ENCODE data around the gene CUL2.
A peak's percentile ranks its signal among the peaks of the same experiment; 100 is the strongest.
"Not testable (repeated sequence)": the region's sequence is repeated elsewhere in the genome, so short reads cannot be mapped to it uniquely, and the experiment has no call there.

Gene CUL2

DNA sequence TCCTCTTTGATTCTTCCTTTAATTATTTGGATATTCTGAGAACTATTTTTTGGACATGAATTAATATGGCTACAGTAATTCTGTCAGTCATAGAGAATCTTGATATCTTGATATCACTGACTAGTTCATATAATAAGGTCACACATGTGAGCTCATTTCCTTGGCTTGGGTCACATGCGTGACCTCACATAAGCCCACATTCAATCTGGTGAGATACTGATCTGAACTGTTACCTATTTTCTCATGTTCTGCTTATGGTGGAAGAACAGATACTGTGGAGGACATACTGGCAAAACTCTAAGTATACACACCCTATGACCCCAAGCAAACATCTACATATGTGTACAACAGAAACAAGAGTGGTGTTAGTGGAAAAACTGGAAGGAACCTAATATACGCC is 44.1 kb downstream of the CUL2 start:
- Histone ChIP-seq H4K8ac (ENCODE audit: low read depth, low read length) (no peak overlapping the region), H2AK5ac (ENCODE audit: low read length) (no peak overlapping the region), H3K79me1 (ENCODE audit: low read length) (no peaks in the 10 kb centered on the region), H3K4ac (ENCODE audit: low read depth, low read length) (no peak overlapping the region), H3K18ac (ENCODE audit: low read length) (no peak overlapping the region), H3K36me3 (ENCODE audit: control insufficient read depth, insufficient read depth, low read length) (no peaks in the 10 kb centered on the region), H3K4me1 (ENCODE audit: control insufficient read depth, low read depth, low read length) (peaks cover 2% of the 10 kb centered on the region), H3K27ac (ENCODE audit: low read depth, low read length) (no peak overlapping the region), H4K5ac (ENCODE audit: low read length) (no peak overlapping the region), H3K23ac (ENCODE audit: low read length) (no peak overlapping the region), H2BK15ac (replicated peaks; ENCODE audit: low read depth) (no peak overlapping the region), H3K56ac (ENCODE audit: low read length) (no peak overlapping the region), H3K9ac (ENCODE audit: low read length) (no peak overlapping the region), H2BK5ac (ENCODE audit: low read length) (no peak overlapping the region), H3K27me3 (ENCODE audit: insufficient read depth, low read length, poor library complexity) (no peaks in the 10 kb centered on the region), H3K79me2 (ENCODE audit: control insufficient read depth, insufficient read depth, low read length) (no peaks in the 10 kb centered on the region), H3K4me3 (ENCODE audit: low read length) (no peak overlapping the region), H2BK120ac (ENCODE audit: low read depth, low read length) (no peak overlapping the region), H3K4me2 (ENCODE audit: low read length) (no peak overlapping the region)
- DNase-seq, result no peak
- no CpG with 5 or more reads among the region's 2 CpGs for WGBS (ENCODE audit: extremely low coverage, insufficient coverage, low lambda C conversion rate)

DNA sequence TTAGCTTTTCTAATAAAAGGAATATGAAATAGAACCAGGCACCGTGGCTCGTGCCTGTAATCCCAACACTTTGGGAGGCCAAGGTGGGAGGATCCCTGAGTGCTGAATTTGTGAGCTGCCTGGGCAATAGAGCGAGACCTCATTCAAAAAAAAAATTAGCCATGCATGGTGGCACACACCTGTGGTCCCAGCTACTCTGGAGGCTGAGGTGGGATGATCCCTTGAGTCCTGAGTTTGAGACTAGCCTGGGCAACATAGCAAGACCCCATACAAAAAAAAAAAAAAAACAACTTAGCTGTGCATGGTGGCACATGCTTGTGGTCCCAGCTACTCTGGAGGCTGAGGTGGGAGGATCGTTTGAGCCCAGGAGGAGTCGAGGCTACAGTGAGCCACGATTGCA is 44.9 kb downstream of the CUL2 start:
- H2BK15ac ChIP-seq (replicated peaks; ENCODE audit: low read depth); DNase-seq; H3K9ac ChIP-seq (ENCODE audit: low read length); H3K56ac ChIP-seq (ENCODE audit: low read length); H3K4me2 ChIP-seq (ENCODE audit: low read length); H3K36me3 ChIP-seq (ENCODE audit: control insufficient read depth, insufficient read depth, low read length); H3K79me1 ChIP-seq (ENCODE audit: low read length); H3K79me2 ChIP-seq (ENCODE audit: control insufficient read depth, insufficient read depth, low read length); H2BK5ac ChIP-seq (ENCODE audit: low read length); H3K27me3 ChIP-seq (ENCODE audit: insufficient read depth, low read length, poor library complexity); H3K18ac ChIP-seq (ENCODE audit: low read length); H2AK5ac ChIP-seq (ENCODE audit: low read length); H4K8ac ChIP-seq (ENCODE audit: low read depth, low read length); H3K4ac ChIP-seq (ENCODE audit: low read depth, low read length); H3K23ac ChIP-seq (ENCODE audit: low read length); H3K4me1 ChIP-seq (ENCODE audit: control insufficient read depth, low read depth, low read length); H4K5ac ChIP-seq (ENCODE audit: low read length); H3K4me3 ChIP-seq (ENCODE audit: low read length); H3K27ac ChIP-seq (ENCODE audit: low read depth, low read length); H2BK120ac ChIP-seq (ENCODE audit: low read depth, low read length): not testable (repeated sequence)
- WGBS (ENCODE audit: extremely low coverage, insufficient coverage, low lambda C conversion rate), result no CpG with 5 or more reads among the region's 6 CpGs

DNA sequence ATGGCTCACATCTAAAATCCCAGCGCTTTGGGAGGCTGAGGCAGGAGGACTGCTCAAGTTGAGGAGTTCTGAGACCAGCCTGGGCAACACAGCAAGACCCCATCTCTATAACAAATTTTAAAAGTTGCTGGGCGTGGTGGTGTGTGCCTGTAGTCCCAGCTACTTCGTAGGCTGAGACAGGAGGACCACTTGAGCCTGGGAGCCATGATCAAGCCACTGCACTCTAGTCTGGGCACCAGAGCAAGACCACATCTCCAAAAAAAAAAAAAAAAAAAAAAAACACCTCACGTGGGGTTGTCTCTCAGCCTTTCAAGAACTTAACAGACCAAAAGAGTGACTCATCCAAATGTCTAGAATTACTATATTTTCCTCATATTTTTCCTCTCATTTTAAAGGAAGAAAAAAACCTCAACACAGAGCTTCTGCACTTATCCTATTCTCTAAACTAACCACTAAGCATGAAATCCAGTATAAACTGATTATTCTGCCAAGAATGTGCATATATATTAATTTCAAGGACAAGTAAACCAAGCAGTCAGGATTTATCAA is 46.3 kb downstream of the CUL2 start:
- Histone ChIP-seq H3K36me3 (ENCODE audit: control insufficient read depth, insufficient read depth, low read length) (no peaks in the 10 kb centered on the region), H3K23ac (ENCODE audit: low read length) (no peak overlapping the region), H4K8ac (ENCODE audit: low read depth, low read length) (no peak overlapping the region), H2BK5ac (ENCODE audit: low read length) (no peak overlapping the region), H3K27ac (ENCODE audit: low read depth, low read length) (no peak overlapping the region), H3K9ac (ENCODE audit: low read length) (no peak overlapping the region), H3K4me3 (ENCODE audit: low read length) (no peak overlapping the region), H2BK15ac (replicated peaks; ENCODE audit: low read depth) (no peak overlapping the region), H3K4me2 (ENCODE audit: low read length) (no peak overlapping the region), H2BK120ac (ENCODE audit: low read depth, low read length) (no peak overlapping the region), H2AK5ac (ENCODE audit: low read length) (no peak overlapping the region), H3K4ac (ENCODE audit: low read depth, low read length) (no peak overlapping the region), H3K79me2 (ENCODE audit: control insufficient read depth, insufficient read depth, low read length) (no peaks in the 10 kb centered on the region), H3K4me1 (ENCODE audit: control insufficient read depth, low read depth, low read length) (peaks cover 2% of the 10 kb centered on the region), H3K27me3 (ENCODE audit: insufficient read depth, low read length, poor library complexity) (no peaks in the 10 kb centered on the region), H3K79me1 (ENCODE audit: low read length) (no peaks in the 10 kb centered on the region), H3K18ac (ENCODE audit: low read length) (no peak overlapping the region), H4K5ac (ENCODE audit: low read length) (no peak overlapping the region), H3K56ac (ENCODE audit: low read length) (no peak overlapping the region)
- no CpG with 5 or more reads among the region's 4 CpGs for WGBS (ENCODE audit: extremely low coverage, insufficient coverage, low lambda C conversion rate)
- no peak for DNase-seq

DNA sequence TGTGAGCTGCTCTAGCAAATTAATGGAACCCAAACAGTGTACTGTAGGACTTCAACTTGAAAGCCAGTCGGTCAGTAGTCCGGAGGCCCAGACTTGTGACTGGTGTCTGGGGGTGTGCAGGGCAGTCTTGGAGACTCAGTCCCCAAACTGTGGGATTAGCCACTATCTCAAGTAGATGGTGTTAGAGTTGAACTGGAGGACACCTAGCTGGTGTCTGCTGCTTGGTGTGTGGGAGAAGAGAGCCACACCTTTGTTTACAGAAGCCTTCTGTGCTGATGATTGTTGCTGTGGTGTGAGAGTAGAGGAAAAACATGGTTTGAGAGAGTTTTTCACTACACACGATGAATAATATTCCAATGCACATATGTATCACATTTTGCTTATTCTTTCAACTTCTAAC is 47.4 kb downstream of the CUL2 start:
- no peak overlapping the region for H3K4me2 ChIP-seq (ENCODE audit: low read length)
- no peak overlapping the region for H3K4ac ChIP-seq (ENCODE audit: low read depth, low read length)
- no peak overlapping the region for H2BK5ac ChIP-seq (ENCODE audit: low read length)
- no peaks in the 10 kb centered on the region for H3K36me3 ChIP-seq (ENCODE audit: control insufficient read depth, insufficient read depth, low read length)
- H3K9ac ChIP-seq (ENCODE audit: low read length), result no peak overlapping the region
- H2AK5ac ChIP-seq (ENCODE audit: low read length), result no peak overlapping the region
- H4K5ac ChIP-seq (ENCODE audit: low read length), result no peak overlapping the region
- no peak overlapping the region for H3K4me3 ChIP-seq (ENCODE audit: low read length)
- H4K8ac ChIP-seq (ENCODE audit: low read depth, low read length), result no peak overlapping the region
- H3K56ac ChIP-seq (ENCODE audit: low read length), result no peak overlapping the region
- no peak overlapping the region for H3K27ac ChIP-seq (ENCODE audit: low read depth, low read length)
- peaks cover 2% of the 10 kb centered on the region for H3K4me1 ChIP-seq (ENCODE audit: control insufficient read depth, low read depth, low read length)
- H2BK15ac ChIP-seq (replicated peaks; ENCODE audit: low read depth), result no peak overlapping the region
- WGBS (ENCODE audit: extremely low coverage, insufficient coverage, low lambda C conversion rate), result no CpG with 5 or more reads among the region's 3 CpGs
- H3K79me1 ChIP-seq (ENCODE audit: low read length), result no peaks in the 10 kb centered on the region
- H3K23ac ChIP-seq (ENCODE audit: low read length), result no peak overlapping the region
- no peak for DNase-seq
- no peak overlapping the region for H3K18ac ChIP-seq (ENCODE audit: low read length)
- no peaks in the 10 kb centered on the region for H3K27me3 ChIP-seq (ENCODE audit: insufficient read depth, low read length, poor library complexity)
- H2BK120ac ChIP-seq (ENCODE audit: low read depth, low read length), result no peak overlapping the region
- H3K79me2 ChIP-seq (ENCODE audit: control insufficient read depth, insufficient read depth, low read length), result no peaks in the 10 kb centered on the region

DNA sequence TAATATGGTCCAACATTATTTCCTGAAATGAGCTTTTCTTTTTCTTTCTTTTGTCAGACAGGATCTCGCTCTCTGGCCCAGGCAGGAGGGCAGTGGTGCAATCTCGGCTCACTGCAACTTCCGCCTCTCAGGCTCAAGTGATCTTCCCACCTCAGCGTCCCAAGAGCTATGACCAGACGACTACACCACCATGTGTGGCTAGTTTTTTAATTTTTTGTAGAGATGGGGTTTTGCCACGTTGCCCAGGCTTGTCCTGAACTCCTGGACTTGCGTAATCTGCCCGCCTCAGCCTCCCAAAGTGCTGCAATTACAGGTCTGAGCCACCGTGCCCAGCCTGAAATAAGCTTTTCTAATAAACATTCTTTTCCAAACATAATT is 48.6 kb downstream of the CUL2 start:
- DNase-seq, result no peak
- no peak overlapping the region for H4K8ac ChIP-seq (ENCODE audit: low read depth, low read length)
- no peak overlapping the region for H2BK5ac ChIP-seq (ENCODE audit: low read length)
- H4K5ac ChIP-seq (ENCODE audit: low read length), result no peak overlapping the region
- no peaks in the 10 kb centered on the region for H3K27me3 ChIP-seq (ENCODE audit: insufficient read depth, low read length, poor library complexity)
- no peak overlapping the region for H3K4me2 ChIP-seq (ENCODE audit: low read length)
- H3K79me2 ChIP-seq (ENCODE audit: control insufficient read depth, insufficient read depth, low read length), result no peaks in the 10 kb centered on the region
- no CpG with 5 or more reads among the region's 9 CpGs for WGBS (ENCODE audit: extremely low coverage, insufficient coverage, low lambda C conversion rate)
- H3K27ac ChIP-seq (ENCODE audit: low read depth, low read length), result no peak overlapping the region
- H2BK15ac ChIP-seq (replicated peaks; ENCODE audit: low read depth), result no peak overlapping the region
- H3K18ac ChIP-seq (ENCODE audit: low read length), result no peak overlapping the region
- H3K79me1 ChIP-seq (ENCODE audit: low read length), result no peaks in the 10 kb centered on the region
- H2BK120ac ChIP-seq (ENCODE audit: low read depth, low read length), result no peak overlapping the region
- no peak overlapping the region for H3K9ac ChIP-seq (ENCODE audit: low read length)
- no peaks in the 10 kb centered on the region for H3K36me3 ChIP-seq (ENCODE audit: control insufficient read depth, insufficient read depth, low read length)
- peaks cover 2% of the 10 kb centered on the region for H3K4me1 ChIP-seq (ENCODE audit: control insufficient read depth, low read depth, low read length)
- no peak overlapping the region for H3K56ac ChIP-seq (ENCODE audit: low read length)
- H2AK5ac ChIP-seq (ENCODE audit: low read length), result no peak overlapping the region
- H3K4me3 ChIP-seq (ENCODE audit: low read length), result no peak overlapping the region
- no peak overlapping the region for H3K23ac ChIP-seq (ENCODE audit: low read length)
- H3K4ac ChIP-seq (ENCODE audit: low read depth, low read length), result no peak overlapping the region

DNA sequence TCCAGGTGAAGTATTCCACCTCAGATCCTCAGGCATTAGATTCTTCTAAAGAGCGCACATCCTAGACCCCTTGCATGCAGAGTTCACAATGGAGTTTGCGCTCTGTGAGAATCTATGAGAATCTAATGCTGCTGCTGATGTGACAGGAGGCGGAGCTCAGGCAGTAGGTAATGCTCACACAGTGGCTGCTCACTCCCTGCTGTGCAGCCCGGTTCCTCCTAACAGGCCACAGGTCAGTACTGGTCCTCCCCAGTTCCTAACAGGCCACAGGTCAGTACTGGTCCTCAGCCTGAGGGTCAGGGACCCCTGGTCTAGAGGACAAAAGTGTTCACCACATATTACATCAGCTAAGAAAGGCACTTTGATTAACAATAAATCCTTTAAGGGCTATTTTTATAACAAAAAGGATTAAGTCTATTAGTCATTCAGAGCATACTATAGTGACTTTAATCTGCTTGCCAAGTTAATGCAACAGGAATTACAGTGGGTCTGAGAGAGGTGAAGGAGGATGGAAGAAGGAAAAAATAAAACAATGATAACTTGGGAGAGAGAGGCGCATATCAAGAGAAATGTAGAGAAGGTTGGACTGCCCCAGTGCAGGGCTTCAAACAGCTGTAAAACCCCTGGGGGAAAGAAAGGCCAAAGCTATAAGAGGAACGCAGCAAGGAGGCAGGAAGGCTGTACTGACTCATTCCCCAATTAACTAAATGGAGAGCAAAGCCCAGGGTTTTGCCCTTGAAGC is 49.2 kb downstream of the CUL2 start:
- no peak overlapping the region for H3K9ac ChIP-seq (ENCODE audit: low read length)
- H2BK15ac ChIP-seq (replicated peaks; ENCODE audit: low read depth), result no peak overlapping the region
- no peak overlapping the region for H3K56ac ChIP-seq (ENCODE audit: low read length)
- no peaks in the 10 kb centered on the region for H3K27me3 ChIP-seq (ENCODE audit: insufficient read depth, low read length, poor library complexity)
- H2AK5ac ChIP-seq (ENCODE audit: low read length), result no peak overlapping the region
- DNase-seq, result peak; percentile 50
- no CpG with 5 or more reads among the region's 6 CpGs for WGBS (ENCODE audit: extremely low coverage, insufficient coverage, low lambda C conversion rate)
- no peak overlapping the region for H3K4me2 ChIP-seq (ENCODE audit: low read length)
- no peak overlapping the region for H3K4me3 ChIP-seq (ENCODE audit: low read length)
- no peaks in the 10 kb centered on the region for H3K79me2 ChIP-seq (ENCODE audit: control insufficient read depth, insufficient read depth, low read length)
- H2BK120ac ChIP-seq (ENCODE audit: low read depth, low read length), result no peak overlapping the region
- no peak overlapping the region for H3K18ac ChIP-seq (ENCODE audit: low read length)
- no peak overlapping the region for H2BK5ac ChIP-seq (ENCODE audit: low read length)
- H3K27ac ChIP-seq (ENCODE audit: low read depth, low read length), result no peak overlapping the region
- no peak overlapping the region for H4K5ac ChIP-seq (ENCODE audit: low read length)
- no peak overlapping the region for H4K8ac ChIP-seq (ENCODE audit: low read depth, low read length)
- H3K79me1 ChIP-seq (ENCODE audit: low read length), result no peaks in the 10 kb centered on the region
- H3K23ac ChIP-seq (ENCODE audit: low read length), result no peak overlapping the region
- peaks cover 2% of the 10 kb centered on the region for H3K4me1 ChIP-seq (ENCODE audit: control insufficient read depth, low read depth, low read length)
- H3K36me3 ChIP-seq (ENCODE audit: control insufficient read depth, insufficient read depth, low read length), result no peaks in the 10 kb centered on the region
- H3K4ac ChIP-seq (ENCODE audit: low read depth, low read length), result no peak overlapping the region
